Measurements from ENCODE around the gene PPP6R1. TPM values are rescaled to one million over a fixed set of nuclear protein-coding genes. Genes with fewer than 3 reads are reported as not detected.

The PPP6R1 gene
- total RNA-seq, 2 experiments from 2014 or later: 89.6 to 161 TPM

- CTCF ChIA-PET (ENCODE audit: unreplicated experiment): no interaction called here
- no peaks in the 10 kb centered on the region for H3K79me2 ChIP-seq (ENCODE audit: insufficient read depth, low read depth, low read length)
Measured at GRCh38 chr19:55289117-55289796, 30.4 kb upstream of the PPP6R1 start.

GRCh38 chr19:55287361-55288079 is 28.7 kb upstream of the PPP6R1 start:
- peaks cover 33% of the 10 kb centered on the region for H3K4me1 ChIP-seq (ENCODE audit: insufficient read depth, low read length, poor library complexity, severe bottlenecking)
- H3K9me3 ChIP-seq (ENCODE audit: low read length): no peaks in the 10 kb centered on the region
- no peak overlapping the region for H2AFZ ChIP-seq (ENCODE audit: low read length)
- H4K20me1 ChIP-seq (ENCODE audit: insufficient read depth, low read length): no peaks in the 10 kb centered on the region
- POLR2A ChIA-PET: no interaction called here
- CTCF ChIA-PET (ENCODE audit: unreplicated experiment): no interaction called here
- H3K36me3 ChIP-seq (ENCODE audit: insufficient read depth, low read length): peaks cover 33% of the 10 kb centered on the region
- H3K4me3 ChIP-seq (ENCODE audit: low read depth, low read length, poor library complexity, severe bottlenecking): no peak overlapping the region
- no peaks in the 10 kb centered on the region; the same call in 1 of the 2 replicates for H3K79me2 ChIP-seq (ENCODE audit: insufficient read depth, low read depth, low read length)
- no peak overlapping the region for H3K27ac ChIP-seq (ENCODE audit: low read depth, low read length, poor library complexity, severe bottlenecking)
- DNase-seq (ENCODE audit: low spot score): no peak
- no peak for TF ChIP-seq EZH2phosphoT487 (IDR thresholded peaks at IDR 0.05; ENCODE audit: borderline replicate concordance, low read depth, low read length)
- no peak for TF ChIP-seq CTCF (conservative IDR thresholded peaks at IDR 0.05; ENCODE audit: low read length)
- intact Hi-C loops (cut with micrococcal nuclease; ENCODE audit: unreplicated experiment): no loop called here
- no peaks in the 10 kb centered on the region for H3K9me2 ChIP-seq (ENCODE audit: insufficient read depth, low read length)
- no TSS peak for BruUV-seq (replicated peaks)
- H3K4me2 ChIP-seq (ENCODE audit: low read length): no peak overlapping the region

More at GRCh38 chr19:55289117-55289796, 30.4 kb upstream of the PPP6R1 start:
- Histone ChIP-seq H3K27ac (ENCODE audit: low read depth, low read length, poor library complexity, severe bottlenecking) (no peak overlapping the region), H3K4me3 (ENCODE audit: low read depth, low read length, poor library complexity, severe bottlenecking) (no peak overlapping the region), H3K4me2 (ENCODE audit: low read length) (no peak overlapping the region), H3K9me2 (ENCODE audit: insufficient read depth, low read length) (no peaks in the 10 kb centered on the region), H3K4me1 (ENCODE audit: insufficient read depth, low read length, poor library complexity, severe bottlenecking) (peaks cover 22% of the 10 kb centered on the region), H4K20me1 (ENCODE audit: insufficient read depth, low read length) (no peaks in the 10 kb centered on the region), H3K9me3 (ENCODE audit: low read length) (no peaks in the 10 kb centered on the region), H2AFZ (ENCODE audit: low read length) (no peak overlapping the region), H3K36me3 (ENCODE audit: insufficient read depth, low read length) (peaks cover 33% of the 10 kb centered on the region)
- TF ChIP-seq CTCF (conservative IDR thresholded peaks at IDR 0.05; ENCODE audit: low read length) (no peak), EZH2phosphoT487 (IDR thresholded peaks at IDR 0.05; ENCODE audit: borderline replicate concordance, low read depth, low read length) (no peak)
- no peak for DNase-seq (ENCODE audit: low spot score)
- BruUV-seq (replicated peaks): no TSS peak
- intact Hi-C loops (cut with micrococcal nuclease; ENCODE audit: unreplicated experiment): no loop called here
- POLR2A ChIA-PET: no interaction called here

Measured in OCI-LY7 (cell line).